ENCODE measurements around the gene C10orf71.

The C10orf71 gene

DNA sequence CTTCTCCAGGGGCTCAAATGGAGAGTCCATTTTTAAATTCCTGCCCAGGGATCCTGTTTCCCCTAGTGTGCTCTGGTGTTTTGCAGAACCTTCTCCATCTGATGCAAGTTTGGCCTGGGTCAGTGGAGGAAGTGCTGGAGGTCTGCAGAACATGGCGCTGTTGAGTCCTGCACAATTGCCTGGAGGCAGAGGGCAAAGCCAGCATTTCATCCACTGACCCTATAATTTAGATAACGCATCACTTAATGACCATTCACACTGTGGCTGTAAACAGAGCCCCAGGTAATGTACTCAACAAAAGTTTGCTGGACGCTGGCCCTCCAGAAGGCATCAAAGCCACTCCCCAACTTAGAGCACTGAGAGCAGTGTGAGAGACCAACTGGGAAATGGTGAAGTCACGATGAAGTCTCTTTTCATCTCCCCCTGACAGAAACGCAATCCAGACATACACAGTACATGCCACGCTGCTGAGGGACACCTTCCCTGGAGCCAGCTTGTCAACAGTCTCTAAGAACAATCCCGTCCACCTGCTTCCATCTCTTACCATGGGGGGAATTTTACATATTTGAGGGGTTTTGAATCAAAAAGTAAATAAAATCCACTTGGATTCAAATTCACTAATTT is 13.4 kb downstream of the C10orf71 start:
- DNase-seq, result no peak

DNA sequence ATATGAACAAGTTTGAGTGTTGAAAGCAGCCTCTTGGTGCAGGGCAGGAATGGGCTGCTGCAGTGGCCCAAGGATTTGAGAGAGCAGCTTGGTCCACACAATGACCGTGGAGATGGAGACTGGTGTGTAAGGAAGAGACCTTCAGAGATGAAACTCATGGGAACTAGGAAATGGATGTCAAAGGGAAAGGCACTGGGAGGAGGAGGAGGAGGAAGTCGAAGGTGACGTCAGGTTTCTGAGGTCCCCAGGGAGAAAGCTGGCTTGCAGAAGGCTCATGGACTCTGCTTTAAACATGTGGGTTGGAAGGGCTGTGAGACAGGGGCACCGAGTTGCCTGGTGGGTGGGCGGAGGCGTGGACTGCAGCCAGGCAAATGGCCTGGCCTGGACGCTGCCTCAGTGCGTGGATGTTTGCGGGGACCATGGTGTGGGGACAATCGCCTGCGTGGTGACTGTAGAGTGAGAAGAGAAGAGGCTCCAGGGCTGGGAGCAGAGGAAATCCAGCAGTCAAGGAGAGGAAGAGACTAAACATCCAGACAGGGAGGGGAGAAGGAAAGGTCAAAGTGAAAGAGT is 14.6 kb downstream of the C10orf71 start:
- no peak for DNase-seq

DNA sequence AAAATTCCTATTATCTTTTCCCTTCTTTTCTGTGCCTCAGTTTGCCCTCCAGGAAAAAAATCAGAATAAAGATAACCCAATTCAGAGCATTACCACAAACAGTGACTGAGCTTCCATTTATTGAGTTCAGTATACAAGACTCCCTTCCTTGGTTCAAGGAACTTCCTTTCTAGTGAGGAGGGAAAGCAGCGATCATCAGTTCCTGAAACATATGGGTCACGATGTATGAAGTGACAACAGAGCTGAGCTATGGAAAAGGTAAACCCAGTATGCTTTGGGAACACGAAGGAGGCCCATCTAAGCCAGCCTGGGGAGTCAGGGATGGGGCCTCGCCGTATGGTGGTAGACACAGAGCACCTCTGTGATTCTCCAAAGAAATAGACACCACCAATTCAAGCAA is 15.8 kb downstream of the C10orf71 start:
- DNase-seq, result no peak

DNA sequence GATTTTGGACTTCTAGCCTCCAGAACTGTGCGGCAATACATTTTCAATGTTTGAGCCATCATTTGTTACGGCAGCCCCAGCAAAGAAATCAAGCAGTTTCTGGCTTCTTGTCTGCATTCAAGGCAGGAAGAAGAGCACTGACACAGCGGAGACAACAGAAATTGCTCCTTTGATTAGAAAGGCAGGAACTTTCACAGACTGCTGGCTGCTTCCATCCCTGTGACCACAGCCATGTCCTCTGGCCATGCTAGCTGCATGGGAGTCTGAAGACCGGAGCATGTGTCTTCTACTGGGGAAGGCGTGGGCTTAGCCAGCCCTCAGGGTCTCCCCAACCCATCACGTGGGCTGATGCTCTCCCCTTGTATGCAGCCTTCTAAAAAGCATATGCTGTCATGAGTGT is 19.1 kb downstream of the C10orf71 start:
- no peak for DNase-seq

DNA sequence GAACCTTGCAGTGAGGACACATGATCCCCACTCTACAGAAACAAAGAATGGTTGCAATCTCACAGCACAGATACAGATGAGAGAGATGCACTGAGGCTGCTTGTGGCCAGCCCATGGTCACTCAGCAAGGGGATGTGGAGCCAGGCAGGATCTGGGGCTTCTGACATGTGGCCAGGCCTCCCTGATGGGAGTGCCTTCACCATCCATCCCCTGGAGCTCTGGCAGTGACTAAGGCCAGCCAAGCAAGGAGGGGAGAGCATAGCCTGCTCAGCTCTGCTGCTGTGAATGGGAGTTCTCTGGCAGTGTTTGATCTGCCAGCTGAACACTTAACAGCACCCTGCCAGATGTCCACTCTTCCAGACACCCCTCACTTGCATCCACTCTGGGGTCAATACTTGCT is 19.8 kb downstream of the C10orf71 start:
- no peak for DNase-seq

DNA sequence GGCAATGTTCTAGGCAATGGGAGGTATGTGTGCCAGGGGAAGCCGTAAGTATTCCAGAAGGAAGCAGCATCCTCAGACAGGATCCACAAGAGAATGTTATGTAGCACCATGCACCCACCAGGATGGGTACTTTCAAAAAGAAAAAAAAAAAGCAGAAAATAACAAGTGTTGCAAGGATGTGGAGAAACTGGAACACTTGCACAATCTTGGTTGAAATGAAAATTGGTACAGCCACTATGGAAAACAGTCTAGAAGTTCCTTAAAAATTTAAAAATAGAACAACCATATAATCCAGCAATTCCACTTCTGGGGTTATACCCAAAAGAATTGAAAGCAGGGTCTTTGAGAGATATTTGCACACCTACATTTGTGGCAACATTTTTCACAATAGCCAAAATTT is 20.2 kb downstream of the C10orf71 start:
- no peak for DNase-seq

DNA sequence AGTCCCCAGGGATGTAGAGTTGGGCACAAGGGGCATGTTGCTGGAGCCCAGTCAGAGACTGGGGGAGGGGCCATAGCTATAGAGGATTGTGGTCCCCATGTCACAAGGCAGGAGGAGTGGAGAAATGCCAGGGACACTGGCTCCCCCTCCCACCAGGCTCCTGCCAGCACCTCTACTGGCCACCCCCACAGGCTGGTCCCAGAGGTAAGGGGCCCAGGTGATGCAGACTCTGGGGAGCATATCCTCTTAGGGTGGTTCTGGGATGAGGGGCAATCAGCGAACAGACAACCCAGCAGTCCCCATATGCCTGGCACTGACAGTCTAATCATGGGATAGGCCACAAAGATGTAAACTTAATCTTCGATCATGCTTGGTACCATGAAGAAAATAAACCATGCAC is 21.2 kb downstream of the C10orf71 start:
- no peak for DNase-seq

DNA sequence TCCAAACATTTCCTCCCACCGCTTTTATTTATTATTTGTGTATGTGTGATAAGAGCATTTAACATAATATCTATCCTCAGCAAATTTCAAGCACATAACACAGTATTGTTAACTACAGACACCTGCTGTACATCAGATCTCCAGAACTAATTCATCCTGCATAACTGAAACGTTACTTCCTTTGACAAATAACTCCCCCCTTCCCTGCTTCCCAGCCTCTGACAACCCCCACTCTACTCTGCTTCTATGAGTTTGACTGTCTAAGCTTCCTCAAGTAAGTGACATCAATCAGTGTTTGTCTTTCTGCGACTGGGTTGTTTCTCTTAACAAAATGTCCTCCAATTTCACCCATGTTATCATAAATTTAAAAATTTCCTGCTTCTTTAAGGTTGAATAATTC is 22.1 kb downstream of the C10orf71 start:
- DNase-seq, result no peak

DNA sequence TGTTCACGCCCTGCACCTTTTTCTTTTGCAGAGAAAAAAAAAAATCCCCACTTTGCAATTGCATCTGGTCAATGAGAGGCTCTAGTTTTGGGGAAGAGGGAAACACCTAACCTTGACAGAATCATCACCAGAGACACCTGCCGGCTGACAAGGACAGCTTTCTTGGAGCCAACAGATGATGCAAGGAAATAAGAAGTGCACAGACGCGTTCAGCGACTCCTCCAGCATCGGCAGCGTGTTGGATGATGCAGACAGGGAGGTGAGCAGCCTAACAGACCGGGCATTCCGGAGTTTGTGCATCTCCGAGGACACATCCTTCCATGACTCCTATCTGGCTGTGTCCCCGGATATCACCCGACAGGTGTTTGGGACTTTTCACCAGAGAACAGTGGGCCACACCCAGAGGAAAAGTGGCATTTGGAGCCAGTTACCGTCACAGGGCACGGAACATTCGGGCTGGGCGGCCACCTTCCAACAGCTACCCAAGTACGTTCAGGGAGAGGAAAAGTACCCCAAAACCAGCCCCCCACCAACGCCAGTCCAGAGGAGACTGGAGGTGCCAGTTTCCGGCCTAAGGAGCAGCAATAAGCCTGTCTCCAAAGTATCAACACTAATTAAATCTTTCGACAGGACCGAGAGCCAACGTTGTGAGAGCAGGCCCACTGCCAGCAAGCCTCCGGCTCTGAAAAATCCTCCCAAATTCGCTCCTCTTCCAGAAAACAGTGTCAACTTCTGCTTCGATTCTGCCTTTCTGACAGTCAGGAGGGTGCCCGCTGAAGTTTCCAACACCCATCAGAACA is 23.6 kb downstream of the C10orf71 start:
- DNase-seq, result no peak

DNA sequence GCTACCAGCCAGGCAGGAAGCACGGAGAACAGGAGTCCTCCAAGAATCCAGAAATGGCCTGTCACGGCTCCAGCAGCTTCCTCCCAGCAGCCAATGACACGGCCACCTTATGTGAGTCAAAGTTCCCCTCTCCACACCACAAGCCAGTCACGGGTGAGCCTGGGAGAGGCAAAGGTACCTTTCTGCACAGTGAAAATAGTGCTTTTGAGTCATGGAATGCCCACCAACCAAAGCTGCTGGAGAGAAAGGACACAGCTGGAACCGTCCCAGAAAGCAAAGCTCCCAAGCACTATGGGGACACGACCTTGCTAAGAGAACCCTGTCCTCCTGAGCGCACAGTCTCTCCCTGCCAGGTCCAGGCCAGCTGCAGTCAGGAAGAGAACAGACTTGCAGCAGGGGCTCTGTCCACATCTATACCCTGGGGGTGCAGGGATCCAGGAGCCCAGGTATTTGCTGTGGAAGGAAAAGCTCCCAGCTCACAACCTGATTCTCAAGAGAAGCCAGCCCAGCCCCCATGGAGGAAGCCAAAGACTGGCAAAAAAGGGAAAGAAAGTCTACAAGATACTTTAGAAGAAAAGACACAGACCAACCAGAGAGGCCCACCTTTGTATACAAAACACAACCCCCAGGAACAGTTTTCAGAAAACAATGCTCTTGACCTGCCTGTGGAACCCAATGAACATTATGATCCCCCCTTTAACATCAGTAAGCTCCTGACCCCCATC is 24.4 kb downstream of the C10orf71 start:
- no peak for DNase-seq

DNA sequence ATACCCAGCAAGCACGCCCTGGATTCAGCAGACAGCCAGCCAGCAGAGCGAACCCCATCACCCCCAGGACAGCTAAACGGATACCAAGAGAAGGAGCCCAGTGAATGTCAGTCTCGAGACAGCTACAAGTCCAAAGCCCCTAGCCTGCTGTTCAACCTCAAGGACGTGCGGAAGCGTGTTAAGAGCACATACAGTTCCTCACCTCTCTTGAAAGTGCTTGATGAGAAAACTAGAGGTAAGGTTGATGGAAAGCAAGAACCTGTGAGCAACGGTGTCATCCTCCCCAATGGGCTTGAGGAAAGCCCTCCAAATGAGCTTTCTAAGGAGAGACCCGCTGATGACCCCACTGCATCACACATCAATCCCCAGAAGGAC is 24.9 kb downstream of the C10orf71 start:
- DNase-seq, result no peak

DNA sequence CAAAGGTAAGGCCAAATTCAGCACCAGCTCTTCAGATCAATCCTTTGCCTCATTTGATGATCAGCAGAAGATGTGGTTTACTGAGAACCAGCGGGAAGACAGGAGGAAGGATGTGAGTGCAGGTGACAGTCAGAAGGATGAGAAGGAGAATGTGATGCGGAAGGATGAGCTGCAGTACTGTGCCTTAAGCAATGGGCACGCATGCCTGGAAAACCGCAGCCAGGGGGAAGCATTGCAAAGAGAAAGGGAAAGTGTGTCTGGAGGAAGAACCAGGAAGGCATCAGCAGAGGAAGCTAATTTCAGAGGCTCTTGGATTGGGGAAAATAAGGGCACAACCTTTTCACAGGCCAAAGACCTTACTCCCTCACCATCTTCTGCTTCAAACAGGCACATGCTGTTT is 25.7 kb downstream of the C10orf71 start:
- peak in 1 of 51 donors; percentile 6 for DNase-seq

DNA sequence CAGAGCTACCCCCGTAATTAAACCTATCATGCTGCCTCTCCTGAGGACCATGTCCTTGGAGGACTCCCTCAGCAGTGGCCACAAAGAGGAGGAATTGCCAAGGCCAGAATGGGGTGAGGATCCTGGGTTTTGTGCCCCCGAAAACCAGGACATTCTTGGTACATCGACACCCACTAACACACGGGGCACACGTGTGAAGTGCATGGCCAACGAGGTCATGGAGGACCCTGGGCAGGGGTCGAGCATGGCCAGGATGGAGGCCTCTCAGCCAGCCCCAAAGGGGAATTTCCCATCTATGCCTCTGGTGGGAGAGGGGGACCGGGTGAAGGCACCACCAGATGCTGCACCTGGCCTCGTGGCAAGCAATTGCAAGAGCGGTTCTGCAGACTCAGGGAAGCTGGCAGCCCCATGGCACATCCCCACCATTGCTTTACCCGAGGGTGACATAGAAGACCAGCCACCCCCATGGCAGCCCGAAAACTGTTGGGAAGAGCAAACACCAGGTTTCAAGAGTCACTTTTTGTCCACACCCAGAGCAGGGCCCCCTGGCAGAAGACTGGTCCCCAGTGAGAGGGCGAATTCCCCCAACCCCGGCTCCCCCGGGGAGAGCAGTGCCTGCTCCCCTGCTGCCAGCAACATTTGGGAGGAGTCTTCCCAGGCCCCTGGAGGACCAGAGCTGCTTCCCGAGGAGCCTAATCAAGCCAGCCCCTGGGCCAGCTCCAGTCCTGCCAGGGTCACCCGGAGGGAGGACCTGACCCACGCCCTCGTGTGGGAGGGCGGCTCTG is 26.4 kb downstream of the C10orf71 start:
- no peak for DNase-seq

DNA sequence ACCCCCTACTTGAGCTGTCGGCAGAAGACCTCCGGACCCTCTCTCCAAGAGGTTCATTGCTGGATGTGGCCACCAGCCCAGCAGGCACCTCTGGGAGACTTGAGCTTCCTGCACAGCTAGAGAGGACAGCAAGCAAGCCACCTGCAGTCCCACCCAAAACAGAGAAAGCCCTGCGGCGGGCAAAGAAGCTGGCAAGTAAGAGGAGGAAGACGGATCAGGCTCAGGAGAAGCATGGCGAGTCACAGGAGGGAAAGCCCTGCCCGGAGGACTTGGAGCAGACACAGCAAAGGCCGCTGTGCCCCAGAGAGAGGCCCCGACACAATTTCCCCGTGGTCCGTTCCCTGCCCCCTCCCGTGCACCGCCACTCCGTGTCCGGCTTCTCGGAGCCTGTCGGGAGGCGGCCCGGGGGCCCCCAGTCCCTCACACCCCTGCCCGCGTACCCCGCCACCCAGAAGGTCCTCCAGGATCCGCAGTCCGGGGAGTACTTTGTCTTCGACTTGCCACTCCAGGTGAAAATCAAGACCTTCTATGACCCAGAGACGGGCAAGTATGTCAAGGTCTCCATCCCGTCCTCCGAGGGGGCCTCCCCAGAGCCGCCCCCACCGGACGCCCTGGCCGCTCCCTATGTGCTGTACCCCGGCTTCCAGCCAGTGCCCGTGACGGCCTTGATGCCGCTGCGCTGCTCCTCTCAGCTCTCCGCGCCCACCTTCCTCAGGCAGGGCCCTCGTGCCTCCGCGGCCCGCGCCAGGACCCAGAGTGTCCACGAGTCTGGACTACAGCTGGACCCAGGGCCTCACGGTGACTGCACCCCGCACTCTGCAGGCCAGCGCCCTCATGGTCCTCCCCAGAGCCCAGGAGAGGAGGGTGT is 27.2 kb downstream of the C10orf71 start:
- no peak for DNase-seq

DNA sequence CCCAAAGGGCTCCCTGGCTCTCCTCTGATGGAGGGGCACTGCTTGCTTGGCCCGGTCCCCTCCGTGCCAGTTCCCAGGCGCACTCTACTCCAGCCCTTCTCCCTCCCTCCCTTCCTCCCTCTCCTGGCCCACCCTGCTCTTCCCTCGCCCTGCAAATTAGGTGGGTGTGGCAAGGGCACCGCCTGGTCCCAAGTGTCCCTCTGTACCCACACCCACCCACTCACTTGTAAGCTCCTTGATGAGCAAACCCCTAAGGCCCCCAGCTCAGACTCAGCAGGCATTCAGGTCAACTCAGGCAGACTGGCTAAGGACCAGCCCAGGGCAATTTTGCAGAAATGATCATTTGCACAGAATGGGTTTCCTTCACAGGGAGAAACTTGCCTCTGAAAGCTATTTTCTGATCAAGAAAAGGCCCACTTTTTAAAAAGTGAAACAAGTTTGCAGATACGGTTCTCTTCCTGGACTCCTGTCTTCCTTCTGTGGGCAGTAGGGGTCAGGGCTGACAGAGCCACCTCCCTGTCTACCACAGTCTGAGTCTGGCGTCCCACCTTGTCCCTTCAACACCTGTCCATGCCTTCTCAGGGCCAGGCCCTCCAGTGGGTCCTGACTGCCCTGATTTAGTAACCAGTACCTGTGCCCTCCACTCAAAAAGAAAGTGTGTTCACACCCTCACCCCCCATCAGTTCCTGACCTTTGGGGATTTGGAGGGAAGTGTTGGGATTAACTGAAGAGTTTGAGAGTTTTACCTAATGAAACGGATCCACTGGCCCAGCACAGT is 28.3 kb downstream of the C10orf71 start:
- no peak for DNase-seq

DNA sequence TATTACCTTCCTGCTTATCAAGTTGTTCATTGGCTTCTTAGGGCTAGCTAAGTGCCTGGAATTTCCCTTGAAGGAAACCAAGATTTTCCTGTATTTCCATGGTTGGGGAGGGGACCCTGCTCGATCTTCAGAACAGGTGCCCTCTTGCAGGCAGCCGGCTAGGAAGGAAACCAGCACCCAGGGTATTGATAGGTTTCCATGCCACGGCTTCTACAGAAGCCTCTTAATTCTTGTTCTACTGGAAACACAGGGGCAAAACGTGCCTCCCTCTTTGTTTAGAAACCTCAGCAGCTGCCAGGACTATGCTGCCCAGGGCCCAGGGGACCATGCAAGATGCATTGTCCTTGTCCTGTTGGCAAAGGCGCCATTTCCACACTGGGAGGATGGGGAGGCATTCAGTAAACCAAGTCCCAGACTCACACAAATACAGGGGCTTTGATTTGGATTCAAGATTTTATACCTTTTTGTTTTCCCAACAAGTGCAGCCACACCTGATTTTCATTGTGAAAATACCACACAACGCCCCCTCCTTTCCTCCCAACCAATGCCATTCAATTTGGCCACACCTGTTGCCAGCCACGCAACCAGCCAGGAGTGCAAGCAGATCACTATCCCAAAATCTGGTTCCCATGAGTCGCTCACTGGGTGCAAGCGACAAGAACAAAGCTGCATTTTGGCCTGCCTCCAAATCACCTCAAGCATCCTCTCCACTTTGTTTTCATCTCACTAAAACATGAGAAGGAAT is 29.6 kb downstream of the C10orf71 start:
- DNase-seq, result no peak

DNA sequence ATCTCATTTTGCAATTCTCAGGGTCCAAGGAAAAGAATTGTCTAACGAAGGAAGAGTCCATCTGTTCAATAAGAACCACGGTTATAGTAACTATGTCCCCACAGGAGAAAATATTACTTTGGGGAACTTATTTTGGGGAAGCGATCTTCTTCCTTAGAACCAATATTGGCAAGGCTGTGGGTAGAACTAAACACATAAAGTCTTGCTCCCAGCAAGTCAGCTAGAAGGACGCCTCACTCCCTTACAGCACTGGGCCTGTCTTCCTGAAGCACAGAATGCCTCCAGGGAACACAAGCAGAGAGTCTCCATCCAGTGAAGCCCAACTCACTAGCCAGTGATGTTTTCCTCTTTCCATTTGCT is 30.2 kb downstream of the C10orf71 start:
- DNase-seq, result no peak

DNA sequence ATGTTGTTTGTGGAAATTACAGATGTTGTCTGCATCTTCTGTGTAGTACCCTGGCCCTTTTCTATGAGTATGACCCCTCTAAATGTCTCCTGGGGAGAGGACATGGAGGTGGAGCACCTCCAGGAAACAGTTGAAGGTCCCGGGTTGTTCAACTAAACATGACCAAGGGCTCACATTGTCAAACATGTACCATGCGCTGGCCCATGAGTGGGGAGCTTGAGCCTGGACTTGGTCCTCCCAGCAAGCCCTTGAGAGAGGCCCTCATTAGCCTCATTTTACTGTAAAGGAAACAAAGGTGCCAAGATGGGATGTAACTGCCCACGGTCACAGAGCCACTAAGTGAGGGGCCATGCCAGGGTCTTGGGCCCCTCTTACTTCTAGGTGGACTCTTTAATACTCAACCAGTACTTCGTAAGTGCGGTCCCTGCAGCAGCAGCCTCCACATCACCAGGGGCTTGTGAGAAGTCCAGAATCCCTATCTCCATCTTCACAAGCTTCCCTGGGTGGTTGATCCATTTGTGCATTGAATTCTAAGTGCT is 31.2 kb downstream of the C10orf71 start:
- no peak for DNase-seq

DNA sequence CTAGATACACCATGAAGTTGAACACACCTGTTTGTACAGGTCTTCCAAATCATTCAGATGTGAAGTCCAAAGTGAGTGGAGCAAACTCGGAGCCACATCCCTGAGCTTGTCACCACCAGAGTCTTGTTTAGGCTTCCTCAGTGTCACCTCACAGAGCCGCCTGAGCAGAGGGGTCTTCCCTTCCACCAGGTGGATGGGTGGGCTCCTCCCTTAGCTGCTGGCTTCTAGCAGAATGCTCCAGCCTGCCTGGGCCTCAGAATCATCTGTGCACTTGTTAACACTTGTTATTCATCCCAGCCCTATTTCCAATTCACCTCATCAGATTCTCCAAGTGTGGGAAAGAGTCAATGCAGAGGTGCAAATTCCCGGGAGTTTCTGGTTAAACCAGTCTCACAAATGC is 32.5 kb downstream of the C10orf71 start:
- no peak for DNase-seq
